CD4-positive, alpha-beta T cell (primary cell): ENCODE data around the gene HSP90AB1. TPM values are rescaled to one million over a fixed set of nuclear protein-coding genes. Genes with fewer than 3 reads are reported as not detected.

ENCODE experiments used
- ATAC-seq: fragments of 200-7000 bp; cut with Tn5 transposase; one replicate; pipeline ENCODE4 v1.10.0; 2022; ENCODE audit warnings: mild to moderate bottlenecking; ENCODE audit not compliant: poor library complexity
- CTCF ChIA-PET: fragments of 350-600 bp; sonication (Branson Sonifier 250); formaldehyde crosslinking; loops from one replicate; lab custom pipeline; 2021; ENCODE audit warnings: antibody characterized with exemption, inconsistent platforms; lab: Charles Lee
- POLR2A ChIA-PET: fragments of 350-600 bp; sonication (Branson Sonifier 250); formaldehyde crosslinking; loops from one replicate; lab custom pipeline; 2021; ENCODE audit warnings: antibody characterized with exemption, inconsistent platforms; lab: Charles Lee
- DNase-seq, 14 experiments: peaks; one replicate each; pipeline ENCODE4 v3.0.0-alpha.2; 2013 to 2020; ENCODE audit warnings: mixed read lengths in 2 of 14
- H3K27ac ChIP-seq, 2 donors: one replicate each; pipeline versions ENCODE4 v1.5.1 to v1.7.0; 2013; ENCODE audit warnings: low read length in 2 of 2, low read depth in 1 of 2, mild to moderate bottlenecking in 1 of 2
- H3K27me3 ChIP-seq, 2 experiments: 1 replicate in 1 of 2; 2 replicates in 1 of 2; pipeline versions ENCODE4 v1.6.1 to v1.7.0; 2013; ENCODE audit warnings: low read length in 2 of 2, control low read depth in 1 of 2, mild to moderate bottlenecking in 1 of 2, moderate library complexity in 1 of 2; ENCODE audit not compliant: insufficient read depth in 2 of 2, control insufficient read depth in 1 of 2
- H3K36me3 ChIP-seq: one replicate; pipeline ENCODE4 v1.6.1; 2013; ENCODE audit warnings: low read length, control low read depth; ENCODE audit not compliant: insufficient read depth
- H3K4me1 ChIP-seq: one replicate; pipeline ENCODE4 v1.6.1; 2013; ENCODE audit warnings: low read length, control low read depth; ENCODE audit not compliant: insufficient read depth
- H3K4me3 ChIP-seq: one replicate; pipeline ENCODE4 v1.5.1; 2013; ENCODE audit warnings: mild to moderate bottlenecking, low read length, moderate library complexity
- H3K9me3 ChIP-seq, 2 experiments: 1 replicate in 1 of 2; 2 replicates in 1 of 2; pipeline versions ENCODE4 v1.6.1 to v1.7.0; 2013; ENCODE audit warnings: low read length in 2 of 2, mild to moderate bottlenecking in 2 of 2, control low read depth in 1 of 2, moderate library complexity in 1 of 2; ENCODE audit not compliant: control insufficient read depth in 1 of 2, insufficient read depth in 1 of 2
- H3K27ac Mint-ChIP-seq: one replicate; pipeline ENCODE4 v1.8.0; 2020; ENCODE audit warnings: mixed read lengths
- H3K27me3 Mint-ChIP-seq: one replicate; pipeline ENCODE4 v1.8.0; 2021; ENCODE audit warnings: mixed read lengths
- H3K36me3 Mint-ChIP-seq: one replicate; pipeline ENCODE4 v1.8.0; 2021; ENCODE audit warnings: low read depth, mixed read lengths
- H3K4me1 Mint-ChIP-seq: one replicate; pipeline ENCODE4 v1.8.0; 2021; ENCODE audit warnings: low read depth, mixed read lengths
- H3K4me3 Mint-ChIP-seq: one replicate; pipeline ENCODE4 v1.8.0; 2020; ENCODE audit warnings: mild to moderate bottlenecking, mixed read lengths
- H3K9me3 Mint-ChIP-seq: one replicate; pipeline ENCODE4 v1.8.0; 2020; ENCODE audit warnings: mixed read lengths
- intact Hi-C, 2 experiments: fragments of 100-400 bp; cut with DNase I in 1 of 2; cut with micrococcal nuclease in 1 of 2; formaldehyde crosslinking; loops; one replicate each; pipeline versions ENCODE4 v1.15.1 to v1.9.0; 2023 to 2025; cut with DNase I, micrococcal nuclease
- total RNA-seq, 174 experiments: library from RNA in 2 of 174; stranded (reverse) in 2 of 174; gene quantifications; one replicate each; pipeline ENCODE4 v1.2.3 and lab custom pipeline; 2021 to 2026
- TF ChIP-seq, protein P1 (sequence below): fragments of 200-600 bp; IDR thresholded peaks from one replicate; pipeline ENCODE4 v1.8.0; 2022; ENCODE audit warnings: antibody characterized with exemption, mild to moderate bottlenecking

The HSP90AB1 gene
- total RNA-seq, 2 experiments from 2014 or later = 401 to 405 TPM

DNA sequence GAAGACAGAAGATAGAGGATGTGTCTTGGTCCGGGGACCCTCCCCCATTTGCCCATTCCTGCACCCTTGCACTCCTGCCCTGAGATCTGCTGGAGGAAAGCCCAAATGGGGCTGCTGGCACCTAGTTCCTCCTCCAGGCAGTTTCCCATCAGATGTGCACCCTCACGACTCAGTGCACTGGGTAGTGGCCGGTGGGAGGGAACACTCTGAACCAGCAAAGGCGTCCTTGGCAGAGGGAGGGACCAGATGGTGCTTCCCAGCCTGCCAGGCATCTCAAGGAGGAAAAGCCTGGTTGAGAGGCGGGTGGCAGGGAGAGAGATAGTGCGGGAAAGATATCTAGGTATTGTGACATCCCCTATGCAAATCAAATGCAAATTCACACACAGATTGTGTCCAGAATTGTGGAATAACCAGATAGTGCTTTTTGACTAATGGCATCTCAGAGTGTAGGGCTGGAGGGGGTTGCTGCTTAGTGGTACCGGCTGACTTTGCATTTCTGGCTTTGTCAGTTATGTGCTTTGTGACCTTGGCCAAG is 42.9 kb downstream of the HSP90AB1 start:
- DNase-seq (no peak), ATAC-seq (no peak)
- H3K36me3 Mint-ChIP-seq = no peaks in the 10 kb centered on the region
- ChIA-PET CTCF (no interaction called here), POLR2A (no interaction called here)
- Histone ChIP-seq H3K4me3 (no peak overlapping the region), H3K36me3 (no peaks in the 10 kb centered on the region), H3K27ac (no peak overlapping the region), H3K9me3 (peaks cover 0 to 4% of the 10 kb centered on the region in 2 experiments), H3K27me3 (peaks cover 53 to 65% of the 10 kb centered on the region in 2 experiments), H3K4me1 (no peaks in the 10 kb centered on the region)
- H3K27me3 Mint-ChIP-seq = peaks cover 88% of the 10 kb centered on the region
- no peak overlapping the region for H3K27ac Mint-ChIP-seq
- no peak overlapping the region for H3K4me3 Mint-ChIP-seq
- intact Hi-C loops = no loop called here
- TF ChIP-seq, protein P1, sequence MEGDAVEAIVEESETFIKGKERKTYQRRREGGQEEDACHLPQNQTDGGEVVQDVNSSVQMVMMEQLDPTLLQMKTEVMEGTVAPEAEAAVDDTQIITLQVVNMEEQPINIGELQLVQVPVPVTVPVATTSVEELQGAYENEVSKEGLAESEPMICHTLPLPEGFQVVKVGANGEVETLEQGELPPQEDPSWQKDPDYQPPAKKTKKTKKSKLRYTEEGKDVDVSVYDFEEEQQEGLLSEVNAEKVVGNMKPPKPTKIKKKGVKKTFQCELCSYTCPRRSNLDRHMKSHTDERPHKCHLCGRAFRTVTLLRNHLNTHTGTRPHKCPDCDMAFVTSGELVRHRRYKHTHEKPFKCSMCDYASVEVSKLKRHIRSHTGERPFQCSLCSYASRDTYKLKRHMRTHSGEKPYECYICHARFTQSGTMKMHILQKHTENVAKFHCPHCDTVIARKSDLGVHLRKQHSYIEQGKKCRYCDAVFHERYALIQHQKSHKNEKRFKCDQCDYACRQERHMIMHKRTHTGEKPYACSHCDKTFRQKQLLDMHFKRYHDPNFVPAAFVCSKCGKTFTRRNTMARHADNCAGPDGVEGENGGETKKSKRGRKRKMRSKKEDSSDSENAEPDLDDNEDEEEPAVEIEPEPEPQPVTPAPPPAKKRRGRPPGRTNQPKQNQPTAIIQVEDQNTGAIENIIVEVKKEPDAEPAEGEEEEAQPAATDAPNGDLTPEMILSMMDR = no peak
- no peaks in the 10 kb centered on the region for H3K4me1 Mint-ChIP-seq
- H3K9me3 Mint-ChIP-seq = no peaks in the 10 kb centered on the region

DNA sequence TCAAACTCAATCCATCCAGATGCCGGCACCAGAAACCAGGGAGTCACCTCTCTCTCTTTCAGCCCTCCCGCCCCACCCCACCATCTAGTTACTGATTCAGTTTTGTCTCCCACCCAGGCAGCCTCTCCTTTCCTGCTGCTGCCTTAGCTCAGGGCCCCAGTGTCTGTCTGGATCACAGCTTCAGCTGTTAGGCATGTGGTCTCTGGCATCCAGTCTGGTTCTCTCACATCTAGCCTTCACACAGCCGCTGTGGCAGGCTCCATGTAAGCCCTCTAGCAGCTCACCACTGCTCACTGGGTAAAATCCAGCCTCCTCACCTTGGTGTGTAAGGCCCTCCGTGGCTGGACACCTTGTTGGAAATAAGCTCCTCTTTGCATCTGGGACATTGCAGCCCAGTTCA is 44.9 kb downstream of the HSP90AB1 start:
- POLR2A ChIA-PET = no interaction called here

DNA sequence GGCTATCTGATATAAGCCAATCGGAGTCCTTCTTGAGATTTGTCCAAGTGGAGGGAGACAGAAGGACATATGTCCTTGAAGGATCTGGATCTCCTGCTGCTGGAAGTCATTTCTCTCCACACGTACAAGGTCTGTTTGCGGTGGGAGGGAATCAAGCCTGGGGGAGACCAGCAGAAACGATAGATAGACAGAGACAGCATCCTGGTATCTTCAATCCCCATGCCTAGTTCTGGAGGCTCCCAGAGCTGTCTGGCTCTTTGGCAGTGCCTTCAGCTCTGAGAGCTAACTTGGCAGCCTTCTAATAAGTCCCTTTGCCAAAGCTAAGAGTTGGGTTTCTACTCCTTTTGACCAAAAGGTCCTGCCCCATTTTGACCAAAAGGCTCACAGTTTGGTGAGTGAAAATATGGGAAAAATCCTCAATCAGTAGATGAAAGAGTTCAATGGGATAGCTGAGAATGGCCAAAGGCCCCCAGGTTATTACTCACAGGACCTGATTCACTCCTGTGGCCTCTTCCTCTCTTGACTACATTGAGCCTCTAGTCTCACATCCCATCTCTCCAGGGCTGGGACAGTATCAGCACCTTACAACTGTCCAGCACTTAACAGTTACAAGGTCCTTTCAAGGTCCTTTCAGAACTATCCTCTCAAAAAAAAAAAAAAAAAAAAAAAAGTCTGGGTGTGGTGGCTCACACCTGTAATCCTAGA is 45.9 kb downstream of the HSP90AB1 start:
- H3K27me3 ChIP-seq = peaks cover 61 to 76% of the 10 kb centered on the region in 2 experiments
- peaks cover 11% of the 10 kb centered on the region for H3K4me1 ChIP-seq
- Mint-ChIP-seq H3K4me3 (no peak overlapping the region), H3K9me3 (no peaks in the 10 kb centered on the region), H3K27me3 (peaks cover 83% of the 10 kb centered on the region), H3K36me3 (no peaks in the 10 kb centered on the region), H3K27ac (no peak overlapping the region), H3K4me1 (peaks cover 12% of the 10 kb centered on the region)
- DNase-seq = no peak
- H3K9me3 ChIP-seq = peaks cover 0 to 9% of the 10 kb centered on the region in 2 experiments
- H3K4me3 ChIP-seq = no peak overlapping the region
- H3K27ac ChIP-seq = no peak overlapping the region
- ChIA-PET CTCF (interaction anchor here (1.8 kb wide), 1 partner anchor 12 kb away, joined by 6 read pairs; no protein-coding TSS in a partner anchor), POLR2A (no interaction called here)
- H3K36me3 ChIP-seq = no peaks in the 10 kb centered on the region
- TF ChIP-seq, protein P1 = no peak
- no peak for ATAC-seq
- intact Hi-C loops = no loop called here

More for the DNA sequence above, 44.9 kb downstream of the HSP90AB1 start:
- Histone ChIP-seq H3K9me3 (peaks cover 0 to 4% of the 10 kb centered on the region in 2 experiments), H3K4me3 (no peak overlapping the region), H3K27me3 (peaks cover 65 to 73% of the 10 kb centered on the region in 2 experiments), H3K4me1 (peaks cover 2% of the 10 kb centered on the region), H3K27ac (no peak overlapping the region), H3K36me3 (no peaks in the 10 kb centered on the region)
- ATAC-seq = no peak
- Mint-ChIP-seq H3K36me3 (no peaks in the 10 kb centered on the region), H3K27ac (no peak overlapping the region), H3K4me3 (no peak overlapping the region), H3K27me3 (peaks cover 90% of the 10 kb centered on the region), H3K9me3 (no peaks in the 10 kb centered on the region), H3K4me1 (peaks cover 6% of the 10 kb centered on the region)
- CTCF ChIA-PET = interaction anchor here (1.8 kb wide), 1 partner anchor 13 kb away, joined by 6 read pairs; no protein-coding TSS in a partner anchor
- intact Hi-C loops = no loop called here
- TF ChIP-seq, protein P1 = no peak
- DNase-seq = no peak
